GM10266 (cell line): ENCODE measurements around the gene PCMT1.
"Not testable (repeated sequence)": the region's sequence is repeated elsewhere in the genome, so short reads cannot be mapped to it uniquely, and the experiment has no call there.

Source experiments
- DNase-seq: peaks from one replicate; pipeline ENCODE4 v3.0.0; 2012; ENCODE audit errors: extremely low spot score
- TF ChIP-seq, protein P1 (sequence below): IDR thresholded peaks from 2 replicates; pipeline ENCODE4 v1.5.1; 2012; ENCODE audit warnings: mild to moderate bottlenecking, low read depth; ENCODE audit not compliant: control insufficient read depth, insufficient read depth; ENCODE audit errors: missing control alignments

The PCMT1 gene

DNA sequence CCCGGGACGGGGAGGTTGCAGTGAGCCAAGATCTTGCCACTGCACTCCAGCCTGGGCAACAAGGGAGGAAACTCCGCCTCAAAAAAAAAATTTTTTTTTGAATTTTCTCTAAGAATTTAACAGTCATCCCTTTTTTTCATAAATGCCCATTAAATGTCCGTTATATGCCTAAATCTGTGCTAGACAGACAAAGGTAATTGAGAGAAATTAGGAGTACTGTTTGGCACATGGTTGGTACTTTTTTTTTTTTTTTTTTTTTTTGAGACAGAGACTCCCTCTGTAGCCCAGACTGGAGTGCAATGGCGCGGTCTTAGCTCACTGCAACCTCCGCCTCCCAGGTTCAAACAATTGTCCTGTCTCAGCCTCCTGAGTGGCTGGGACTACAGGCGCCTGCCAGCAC, 1.7 kb downstream of the PCMT1 start:
- TF ChIP-seq, protein P1, sequence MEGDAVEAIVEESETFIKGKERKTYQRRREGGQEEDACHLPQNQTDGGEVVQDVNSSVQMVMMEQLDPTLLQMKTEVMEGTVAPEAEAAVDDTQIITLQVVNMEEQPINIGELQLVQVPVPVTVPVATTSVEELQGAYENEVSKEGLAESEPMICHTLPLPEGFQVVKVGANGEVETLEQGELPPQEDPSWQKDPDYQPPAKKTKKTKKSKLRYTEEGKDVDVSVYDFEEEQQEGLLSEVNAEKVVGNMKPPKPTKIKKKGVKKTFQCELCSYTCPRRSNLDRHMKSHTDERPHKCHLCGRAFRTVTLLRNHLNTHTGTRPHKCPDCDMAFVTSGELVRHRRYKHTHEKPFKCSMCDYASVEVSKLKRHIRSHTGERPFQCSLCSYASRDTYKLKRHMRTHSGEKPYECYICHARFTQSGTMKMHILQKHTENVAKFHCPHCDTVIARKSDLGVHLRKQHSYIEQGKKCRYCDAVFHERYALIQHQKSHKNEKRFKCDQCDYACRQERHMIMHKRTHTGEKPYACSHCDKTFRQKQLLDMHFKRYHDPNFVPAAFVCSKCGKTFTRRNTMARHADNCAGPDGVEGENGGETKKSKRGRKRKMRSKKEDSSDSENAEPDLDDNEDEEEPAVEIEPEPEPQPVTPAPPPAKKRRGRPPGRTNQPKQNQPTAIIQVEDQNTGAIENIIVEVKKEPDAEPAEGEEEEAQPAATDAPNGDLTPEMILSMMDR = no peak
- DNase-seq = no peak

GRCh38 chr6:149751920-149752319, 2.4 kb downstream of the PCMT1 start:
- not testable (repeated sequence) for DNase-seq

- no peak for DNase-seq
- TF ChIP-seq, protein P1 = no peak
Observed at GRCh38 chr6:149752600-149753373, 3.2 kb downstream of the PCMT1 start.

DNA sequence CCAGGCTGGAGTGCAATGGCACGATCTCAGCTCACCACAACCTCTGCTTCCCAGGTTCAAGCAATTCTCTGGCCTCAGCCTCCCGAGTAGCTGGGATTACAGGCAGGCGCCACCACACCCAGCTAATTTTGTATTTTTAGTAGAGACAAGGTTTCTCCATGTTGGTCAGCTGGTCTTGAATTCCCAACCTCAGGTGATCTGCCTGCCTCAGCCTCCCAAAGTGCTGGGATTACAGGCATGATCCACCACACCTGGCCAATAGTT, 3.8 kb downstream of the PCMT1 start:
- not testable (repeated sequence) for DNase-seq

DNA sequence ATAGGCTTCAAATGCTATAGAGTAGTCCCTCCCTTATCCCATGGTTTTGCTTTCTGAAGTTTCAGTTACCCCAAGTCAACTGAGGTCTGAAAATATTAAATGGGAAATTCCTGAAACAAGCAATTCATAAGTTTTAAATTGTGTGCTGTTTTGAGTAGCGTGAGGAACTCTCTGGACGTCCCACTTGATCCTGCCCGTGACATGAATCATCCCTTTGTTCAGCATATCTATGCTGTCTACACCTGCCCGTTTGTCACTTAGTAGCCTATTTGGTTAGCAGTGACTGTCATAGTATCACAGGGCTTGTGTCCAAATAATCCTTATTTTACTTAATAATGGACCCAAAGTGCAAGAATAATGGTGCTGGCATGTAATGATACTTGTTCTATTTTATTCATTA, 5.0 kb downstream of the PCMT1 start:
- no peak for DNase-seq
- TF ChIP-seq, protein P1 = no peak

- TF ChIP-seq, protein P1 = no peak
- DNase-seq = no peak
Observed at GRCh38 chr6:149755300-149756260, 6.0 kb downstream of the PCMT1 start.

DNA sequence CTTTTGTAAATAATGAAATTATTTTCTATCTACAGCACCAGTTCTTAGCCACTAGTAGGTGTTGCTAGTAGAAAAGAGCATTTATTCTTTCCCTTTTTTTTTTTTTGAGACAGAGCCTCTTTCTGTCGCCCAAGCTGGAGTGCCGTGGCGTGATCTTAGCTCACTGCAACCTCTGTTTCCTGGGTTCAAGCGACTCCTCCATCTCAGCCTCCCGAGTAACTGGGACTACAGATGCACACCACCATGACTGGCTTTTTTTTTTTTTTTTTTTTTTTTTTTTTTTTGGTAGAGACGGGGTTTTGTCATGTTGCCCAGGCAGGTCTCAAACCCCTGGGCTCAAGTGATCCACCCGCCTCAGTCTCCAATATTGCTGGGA, 6.7 kb downstream of the PCMT1 start:
- TF ChIP-seq, protein P1 = no peak
- no peak for DNase-seq

DNA sequence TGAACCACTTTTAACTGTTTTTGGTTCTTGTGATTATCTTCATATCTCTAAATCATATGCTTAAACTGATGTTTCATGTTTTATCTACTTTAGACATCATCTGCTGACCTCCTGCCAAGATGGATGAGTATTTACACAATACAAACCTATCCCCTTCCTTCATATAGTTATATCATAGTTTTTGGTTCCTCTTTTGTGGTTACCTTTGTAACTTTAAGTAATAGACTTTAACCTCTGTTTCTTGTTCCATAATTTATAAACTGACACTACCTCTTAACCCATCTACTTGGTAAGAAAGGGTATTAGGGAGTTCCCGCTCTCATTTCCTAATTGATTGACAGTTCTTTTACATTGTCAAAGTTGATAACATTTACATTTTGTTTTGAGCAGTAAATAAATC, 11.9 kb downstream of the PCMT1 start:
- TF ChIP-seq, protein P1 = no peak
- DNase-seq = peak; percentile 37
